ENCODE measurements around the gene PLA2G2D.

GRCh38 chr1:20160034-20160433 is 40.7 kb upstream of the PLA2G2D start:
- TF ChIP-seq CTCF (IDR thresholded peaks at IDR 0.05 in 2 of 3, conservative IDR thresholded peaks at IDR 0.05 in 1 of 3; ENCODE audit: insufficient read depth in 2 of 3, low read depth in 1 of 3, low read length in 3 of 3) (no peak), RNF2 (IDR thresholded peaks at IDR 0.05) (no peak), SPI1 (IDR thresholded peaks at IDR 0.05; ENCODE audit: borderline replicate concordance, low read depth, low read length) (no peak), FOS (IDR thresholded peaks at IDR 0.05; ENCODE audit: extremely low read depth, insufficient read length) (no peak), ZNF133 (CRISPR knock-in tag; IDR thresholded peaks at IDR 0.05) (no peak), ARNT (IDR thresholded peaks at IDR 0.05) (no peak), SLC30A9 (CRISPR knock-in tag; IDR thresholded peaks at IDR 0.05) (no peak), SIN3B (IDR thresholded peaks at IDR 0.05; ENCODE audit: low read depth) (no peak), CEBPB (tag; IDR thresholded peaks at IDR 0.05) (no peak)
- TF ChIP-seq, protein P1, sequence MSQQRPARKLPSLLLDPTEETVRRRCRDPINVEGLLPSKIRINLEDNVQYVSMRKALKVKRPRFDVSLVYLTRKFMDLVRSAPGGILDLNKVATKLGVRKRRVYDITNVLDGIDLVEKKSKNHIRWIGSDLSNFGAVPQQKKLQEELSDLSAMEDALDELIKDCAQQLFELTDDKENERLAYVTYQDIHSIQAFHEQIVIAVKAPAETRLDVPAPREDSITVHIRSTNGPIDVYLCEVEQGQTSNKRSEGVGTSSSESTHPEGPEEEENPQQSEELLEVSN (IDR thresholded peaks at IDR 0.05; ENCODE audit: borderline replicate concordance in 1 of 2, extremely low read depth in 1 of 2, insufficient read depth in 1 of 2, insufficient read length in 1 of 2, low read depth in 1 of 2, low read length in 1 of 2, poor library complexity in 1 of 2, severe bottlenecking in 1 of 2): no peak
- TF ChIP-seq, protein P2, sequence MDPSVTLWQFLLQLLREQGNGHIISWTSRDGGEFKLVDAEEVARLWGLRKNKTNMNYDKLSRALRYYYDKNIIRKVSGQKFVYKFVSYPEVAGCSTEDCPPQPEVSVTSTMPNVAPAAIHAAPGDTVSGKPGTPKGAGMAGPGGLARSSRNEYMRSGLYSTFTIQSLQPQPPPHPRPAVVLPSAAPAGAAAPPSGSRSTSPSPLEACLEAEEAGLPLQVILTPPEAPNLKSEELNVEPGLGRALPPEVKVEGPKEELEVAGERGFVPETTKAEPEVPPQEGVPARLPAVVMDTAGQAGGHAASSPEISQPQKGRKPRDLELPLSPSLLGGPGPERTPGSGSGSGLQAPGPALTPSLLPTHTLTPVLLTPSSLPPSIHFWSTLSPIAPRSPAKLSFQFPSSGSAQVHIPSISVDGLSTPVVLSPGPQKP (CRISPR knock-in tag; IDR thresholded peaks at IDR 0.05): no peak
